C4-2B (cell line): Measurements from ENCODE around the gene HIF1AN.

Source experiments
- CTCF ChIP-seq: fragments of 450-650 bp; conservative IDR thresholded peaks from 2 replicates; pipeline ENCODE4 v1.5.1; 2017; ENCODE audit warnings: mild to moderate bottlenecking
- ZFX ChIP-seq: fragments of 450-650 bp; IDR thresholded peaks from 2 replicates; pipeline ENCODE4 v1.6.1; 2017

- TF ChIP-seq CTCF: no peak
- no peak for TF ChIP-seq ZFX
Measured at GRCh38 chr10:100579261-100580090, 43.7 kb downstream of the HIF1AN start.
